SK-N-MC (cell line): ENCODE data around the gene NCKIPSD.

ENCODE experiments used
- EZH2 ChIP-seq: fragments of 200-600 bp; sonication (generic); IDR thresholded peaks from one replicate; pipeline ENCODE4 v1.6.1; 2017; ENCODE audit warnings: antibody characterized with exemption
- FOXP2 ChIP-seq: optimal IDR thresholded peaks from 2 replicates; pipeline ENCODE3; 2011; ENCODE audit warnings: mild to moderate bottlenecking, moderate library complexity; ENCODE audit not compliant: insufficient read depth; ENCODE audit errors: extremely low read length, control extremely low read depth
- POLR2AphosphoS5 ChIP-seq: IDR thresholded peaks from 2 replicates; pipeline ENCODE4 v1.6.1; 2012; ENCODE audit warnings: mild to moderate bottlenecking, low read depth, low read length, borderline replicate concordance

- no peak for TF ChIP-seq EZH2
- TF ChIP-seq POLR2AphosphoS5 = no peak
- TF ChIP-seq FOXP2 = no peak
These were observed 23.5 kb downstream of the NCKIPSD start for GRCh38 chr3:48662145-48662752.
